Measurements from ENCODE around the gene CNOT10.

GRCh38 chr3:32780071-32780734, 95.2 kb downstream of the CNOT10 start:
- no peak for TF ChIP-seq CTCF (IDR thresholded peaks at IDR 0.05)
- no peak for TF ChIP-seq POLR2A (IDR thresholded peaks at IDR 0.05)
